GM12891 (cell line): ENCODE data around the gene HSF5.

Source experiments
- POLR2AphosphoS5 ChIP-seq: IDR thresholded peaks from 2 replicates; pipeline ENCODE4 v1.6.1; 2011; ENCODE audit warnings: low read depth, low read length, control low read depth
- SPI1 ChIP-seq: IDR thresholded peaks from 2 replicates; pipeline ENCODE4 v1.6.1; 2011; ENCODE audit warnings: low read depth, low read length, control low read depth

GRCh38 chr17:58529275-58529674 lies 41.1 kb upstream of the HSF5 start:
- no peak for TF ChIP-seq POLR2AphosphoS5
- TF ChIP-seq SPI1, result no peak
